Suppressor macrophage treated with lipopolysaccharide for 1 hour (primary cell): ENCODE data around the gene ITGAD.
A peak's percentile ranks its signal among the peaks of the same experiment; 100 is the strongest.

Source experiments
- DNase-seq, 3 donors: peaks; one replicate each; pipeline ENCODE4 v3.0.0-alpha.2; 2020 to 2022

Gene ITGAD

DNA sequence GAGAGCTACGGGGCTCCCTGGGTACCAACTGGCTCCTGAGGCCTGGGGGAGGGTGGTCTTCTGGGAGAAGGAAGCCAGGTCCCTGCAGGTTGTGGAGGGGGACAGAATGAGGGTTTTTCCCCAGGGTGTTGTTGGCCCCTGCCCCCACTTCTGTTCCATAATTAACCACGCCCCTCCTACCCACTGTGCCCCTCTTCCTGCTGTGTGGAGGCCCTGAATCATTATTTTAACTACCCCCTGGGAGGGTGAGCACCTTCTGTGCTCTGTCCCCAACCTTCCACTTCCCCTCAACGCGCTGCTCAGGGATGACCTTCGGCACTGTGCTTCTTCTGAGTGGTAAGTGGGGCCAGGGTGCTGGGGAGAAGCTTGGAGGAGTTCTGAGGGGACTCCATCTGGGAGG is at the start of gene ITGAD:
TSS of gene ITGAD (plus strand) at position 280 of the 400 bp plus-strand sequence. CDS start at position 306, 26 bp downstream.
- DNase-seq = no peak

DNA sequence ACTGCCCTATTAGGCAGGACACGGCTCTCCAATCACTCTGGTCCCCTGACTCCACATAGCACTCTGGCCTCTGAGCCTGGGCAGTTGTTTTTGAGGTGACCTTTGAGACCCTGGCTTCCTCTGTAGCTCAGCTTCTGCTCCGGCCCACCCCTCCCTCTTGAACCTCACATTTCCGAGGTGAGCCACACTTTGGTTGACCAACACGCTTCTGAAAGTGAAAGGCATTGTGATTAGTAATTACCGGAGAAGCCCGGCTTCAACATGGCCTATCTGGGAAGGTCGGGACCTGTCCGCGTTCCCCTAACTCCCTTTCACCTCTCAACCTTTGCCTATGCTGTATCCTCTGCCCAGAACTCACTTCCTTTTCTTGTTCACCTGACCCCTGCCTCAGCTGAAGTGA is 48.4 kb upstream of the ITGAD start:
- DNase-seq = peak; percentile 59 to 71 (median 62)

DNA sequence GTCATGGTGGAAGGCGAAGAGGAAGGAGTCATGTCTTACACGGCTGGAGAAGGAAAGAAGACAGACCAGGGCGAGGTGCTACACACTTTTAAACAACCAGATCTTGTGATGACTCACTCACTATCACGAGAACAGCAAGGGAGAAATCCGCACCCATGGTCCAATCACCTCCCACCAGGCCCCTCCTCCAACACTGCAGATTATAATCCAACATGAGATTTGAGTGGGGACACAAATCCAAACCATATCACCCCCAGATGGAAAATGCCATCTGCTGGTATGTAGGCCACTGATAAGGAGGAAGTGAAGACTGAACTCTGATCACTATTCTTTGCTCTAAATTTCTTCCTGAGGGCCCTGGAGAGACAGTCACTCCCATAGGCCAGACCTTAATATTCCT is 45.7 kb upstream of the ITGAD start:
- DNase-seq = peak in 2 of 3 donors; percentile 51 to 57

DNA sequence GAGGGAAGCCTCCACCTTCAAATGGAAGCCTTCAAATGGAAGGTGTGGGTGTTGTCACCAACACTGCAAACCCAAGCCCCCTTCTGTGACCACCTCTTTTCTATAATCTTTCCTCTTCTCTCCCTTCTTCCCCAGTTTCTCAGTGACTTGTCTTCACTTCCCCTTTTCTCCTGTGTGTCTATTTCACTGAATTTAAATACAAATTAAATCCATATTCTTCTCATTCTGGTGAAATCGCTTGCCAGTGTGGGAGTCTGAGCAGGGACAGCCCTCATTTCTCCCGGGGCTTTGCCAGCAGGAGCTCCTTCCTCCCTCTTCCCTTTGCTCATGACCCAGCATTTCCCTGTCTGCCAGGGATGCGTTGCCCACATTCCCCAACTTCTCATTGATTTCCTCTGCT is 44.6 kb upstream of the ITGAD start:
- peak; percentile 58 to 68 (median 67) for DNase-seq

DNA sequence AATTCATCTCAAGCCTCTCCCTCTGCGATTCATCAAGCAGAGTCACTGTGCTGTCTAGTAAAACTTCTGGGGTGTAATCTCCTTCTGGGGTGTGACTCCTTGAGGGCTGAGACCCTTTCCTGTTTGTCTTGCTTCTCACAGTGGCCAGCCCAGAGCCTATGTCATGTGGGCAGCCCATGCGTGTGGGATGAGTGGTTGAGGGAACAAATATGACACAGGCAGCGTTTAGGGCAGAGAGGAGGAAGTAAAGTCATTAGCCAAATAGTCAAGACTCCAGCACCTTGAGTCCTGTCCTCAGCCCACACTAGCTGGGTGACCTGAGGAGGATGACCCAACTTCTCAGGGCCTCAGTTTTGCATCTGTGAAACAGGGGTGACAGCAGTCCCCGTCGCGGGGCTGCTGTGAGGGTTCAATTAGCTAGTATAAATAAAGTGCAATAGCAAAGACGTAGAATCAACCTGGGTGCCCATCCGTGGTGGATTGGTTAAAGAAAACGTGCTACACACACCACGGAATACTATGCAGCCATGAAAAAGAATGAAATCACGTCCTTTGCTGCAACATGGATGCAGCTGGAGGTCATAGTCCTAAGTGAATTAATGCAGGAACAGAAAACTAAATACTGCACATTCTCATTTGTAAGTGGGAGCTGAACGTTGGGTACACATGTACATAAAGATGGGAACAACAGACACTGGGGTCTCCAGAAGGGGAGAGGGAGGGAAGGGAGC is 42.7 kb upstream of the ITGAD start:
- DNase-seq = peak; percentile 91 to 96 (median 93)

DNA sequence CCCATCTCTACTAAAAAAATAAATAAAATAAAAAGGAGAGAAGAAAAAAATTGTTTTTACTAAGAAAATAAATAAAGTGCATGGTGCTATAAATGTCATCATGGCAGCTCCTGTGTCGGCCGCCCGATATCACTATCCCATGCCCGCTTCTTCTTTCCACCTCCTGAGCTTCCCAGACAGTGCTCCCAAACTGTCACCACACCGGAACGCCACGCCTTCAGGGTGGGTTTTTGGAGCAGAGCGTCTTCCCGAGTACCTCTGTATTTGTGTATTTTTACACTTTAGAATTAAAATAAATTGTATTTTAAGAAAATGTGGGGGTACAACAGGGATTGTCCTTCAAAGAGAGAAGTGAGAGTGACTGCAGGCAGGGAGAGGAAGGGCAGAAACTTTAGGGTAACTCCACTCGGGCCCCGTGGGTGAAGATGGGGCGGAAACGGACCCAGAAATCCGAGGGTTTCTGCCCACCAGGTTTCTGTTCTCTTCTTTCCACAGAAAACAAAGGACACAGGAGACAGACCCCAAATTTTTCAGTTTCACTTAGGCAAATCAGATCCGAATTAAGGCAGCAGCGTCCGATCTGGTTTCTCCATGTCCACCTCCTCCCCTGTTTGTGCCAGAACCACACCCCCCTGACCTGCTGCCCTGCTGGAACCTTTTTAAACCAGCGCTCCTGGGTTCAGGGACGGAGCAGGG is 41.7 kb upstream of the ITGAD start:
- DNase-seq = peak; percentile 92 to 93 (median 93)

DNA sequence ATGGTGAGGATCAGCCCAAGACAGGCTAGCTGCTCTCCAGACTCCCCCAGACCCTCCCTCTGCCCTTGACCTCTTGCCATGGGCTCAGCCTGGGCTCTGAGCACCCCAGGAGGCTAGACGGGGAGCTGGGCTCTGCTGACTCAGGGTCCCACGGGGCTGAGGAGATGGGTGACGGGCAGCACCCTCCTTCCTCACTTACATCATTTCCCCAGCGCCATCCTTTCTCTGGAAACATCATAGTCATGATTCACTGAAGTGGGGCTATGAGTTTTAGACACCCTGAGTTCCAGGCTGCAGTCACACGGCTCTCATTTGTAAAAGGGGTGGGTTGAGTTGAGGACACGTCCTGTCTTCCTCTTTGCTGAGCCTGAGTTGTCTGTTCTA is 41.2 kb upstream of the ITGAD start:
- DNase-seq = peak; percentile 95 to 98 (median 97)

DNA sequence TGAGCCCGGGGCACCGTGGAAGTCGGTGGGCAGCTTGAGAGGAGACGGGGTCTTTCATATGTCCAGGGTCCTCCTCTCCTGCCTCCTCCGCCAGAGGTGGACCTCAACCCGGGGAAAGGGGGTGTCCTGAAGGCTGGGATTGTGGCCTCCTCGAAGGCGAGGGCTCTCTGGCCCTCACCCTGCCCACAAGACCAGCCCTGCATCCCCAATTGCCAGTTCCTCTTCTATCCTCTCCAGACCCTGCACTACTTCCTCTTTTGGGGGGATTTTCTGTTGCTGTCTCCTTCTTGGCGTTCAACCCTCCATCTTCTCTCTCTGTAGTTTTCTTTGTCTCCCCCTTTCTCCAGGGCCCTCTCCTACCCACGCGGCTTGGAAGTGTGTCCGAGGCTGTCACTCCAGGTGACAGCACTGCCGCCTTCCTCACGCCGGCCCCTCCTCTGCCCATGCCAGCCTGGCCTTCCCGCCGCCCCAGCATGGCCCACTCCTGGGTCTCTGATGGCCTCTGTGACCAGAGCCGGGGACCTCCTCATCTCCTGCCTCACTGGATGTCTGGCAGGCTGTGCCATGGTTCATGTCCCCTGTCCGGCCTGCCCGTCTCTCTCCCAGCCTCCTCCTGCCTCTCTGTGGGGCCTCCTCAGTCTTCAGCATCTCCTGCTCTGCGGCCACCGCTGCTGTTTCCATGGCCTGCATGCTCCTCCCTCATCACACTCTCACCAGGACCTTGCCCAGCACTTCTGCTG is 40.6 kb upstream of the ITGAD start:
- peak; percentile 93 to 97 (median 94) for DNase-seq

DNA sequence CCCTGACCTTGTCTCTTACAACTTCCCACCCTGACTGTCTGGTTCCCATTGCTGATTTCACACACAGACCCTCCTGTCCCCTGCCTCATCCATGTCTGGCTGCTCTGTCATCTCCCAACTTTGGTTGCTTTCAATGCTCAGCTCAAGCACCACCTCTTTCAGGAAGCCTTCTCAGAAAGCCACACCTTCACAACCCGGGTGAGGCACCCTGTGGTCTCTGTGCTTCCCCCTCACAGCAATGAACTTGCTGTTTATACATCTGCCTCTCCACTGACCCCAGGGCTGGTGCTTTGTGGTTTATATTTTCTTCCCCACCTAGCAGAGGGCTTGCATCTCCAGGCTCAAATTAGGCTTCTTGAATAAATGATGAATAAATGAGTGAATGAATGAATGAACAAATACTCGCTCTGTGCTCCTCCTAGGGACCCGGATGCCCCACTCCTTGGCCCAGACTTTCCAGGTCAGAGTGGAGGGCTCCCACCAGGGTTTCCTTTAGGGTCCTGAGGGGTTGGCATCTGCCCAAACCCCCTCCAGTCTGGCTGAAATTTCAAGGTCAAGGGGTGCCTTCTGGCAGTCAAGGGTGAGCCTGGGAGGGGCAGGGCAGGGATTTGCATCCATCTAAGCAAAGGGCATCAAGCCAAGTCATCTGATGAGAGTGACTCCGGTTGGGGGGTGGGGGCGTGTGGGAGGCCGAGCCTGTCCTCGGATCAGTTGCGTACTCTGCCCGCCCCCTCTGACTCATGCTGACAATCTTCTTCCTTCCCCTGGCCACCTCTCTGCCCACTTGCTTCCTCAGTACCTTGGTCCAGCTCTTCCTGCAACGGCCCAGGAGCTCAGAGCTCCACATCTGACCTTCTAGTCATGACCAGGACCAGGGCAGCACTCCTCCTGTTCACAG is 38.5 kb upstream of the ITGAD start, which contains the start of gene ITGAX:
TSS of gene ITGAX (plus strand) at position 783 of the 898 bp plus-strand sequence. CDS start at position 862, 79 bp downstream.
- DNase-seq = peak; percentile 97 to 99 (median 98)

DNA sequence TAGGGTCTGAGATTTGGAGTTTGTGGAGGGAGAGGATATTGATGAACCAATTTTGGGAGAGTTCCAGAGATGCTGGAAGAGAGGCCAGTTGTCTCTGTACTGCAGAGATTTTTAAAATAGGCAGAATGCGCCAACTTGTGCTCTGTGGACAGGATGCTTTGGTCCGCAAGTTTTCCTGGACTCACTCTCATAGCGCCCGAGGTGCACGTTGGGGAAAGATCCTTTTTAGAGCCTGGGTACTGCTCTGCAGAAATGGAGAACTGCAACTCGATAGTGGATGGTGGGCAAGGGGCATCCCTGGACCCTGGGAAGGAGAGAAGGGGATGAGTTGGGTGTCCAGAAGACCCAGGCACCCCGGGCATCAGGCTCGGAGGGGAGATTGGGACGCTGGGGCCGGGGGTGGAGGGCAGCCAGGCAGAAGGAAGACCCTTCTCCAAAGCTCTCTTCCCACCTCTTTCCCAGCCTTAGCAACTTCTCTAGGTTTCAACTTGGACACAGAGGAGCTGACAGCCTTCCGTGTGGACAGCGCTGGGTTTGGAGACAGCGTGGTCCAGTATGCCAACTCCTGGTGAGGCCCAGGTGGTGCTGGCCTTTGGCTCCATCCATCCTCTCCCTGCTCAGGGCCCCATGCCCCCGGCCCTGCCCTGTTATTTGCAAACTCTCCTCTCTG is 37.6 kb upstream of the ITGAD start:
- peak in 1 of 3 donors; percentile 42 for DNase-seq

DNA sequence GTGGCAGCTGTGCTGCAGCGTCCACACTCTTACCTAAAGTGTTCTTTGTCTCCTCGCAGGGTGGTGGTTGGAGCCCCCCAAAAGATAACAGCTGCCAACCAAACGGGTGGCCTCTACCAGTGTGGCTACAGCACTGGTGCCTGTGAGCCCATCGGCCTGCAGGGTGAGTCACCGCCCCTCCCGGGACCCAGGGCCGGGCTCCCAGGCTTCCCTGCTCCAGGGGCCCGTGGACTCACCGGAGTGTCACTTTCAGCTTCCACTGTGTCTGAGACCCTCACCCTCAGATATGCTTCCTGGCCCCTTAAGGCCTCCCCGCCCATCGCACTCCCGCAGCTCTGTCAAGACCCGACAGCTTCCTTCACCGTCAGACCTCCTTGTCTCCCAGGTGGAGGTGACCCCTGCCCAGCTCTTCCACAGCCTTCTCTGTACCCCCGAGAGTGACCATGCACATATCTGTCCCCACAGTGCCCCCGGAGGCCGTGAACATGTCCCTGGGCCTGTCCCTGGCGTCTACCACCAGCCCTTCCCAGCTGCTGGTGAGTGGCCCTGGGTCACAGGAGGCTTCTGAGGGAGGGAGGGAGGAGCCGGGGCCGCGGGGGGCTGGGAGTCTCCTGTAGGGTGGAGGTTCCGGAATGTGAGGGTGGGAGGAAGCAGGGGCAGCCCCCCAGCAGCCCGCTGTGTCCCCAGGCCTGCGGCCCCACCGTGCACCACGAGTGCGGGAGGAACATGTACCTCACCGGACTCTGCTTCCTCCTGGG is 36.4 kb upstream of the ITGAD start:
- DNase-seq = peak; percentile 62 to 78 (median 64)

DNA sequence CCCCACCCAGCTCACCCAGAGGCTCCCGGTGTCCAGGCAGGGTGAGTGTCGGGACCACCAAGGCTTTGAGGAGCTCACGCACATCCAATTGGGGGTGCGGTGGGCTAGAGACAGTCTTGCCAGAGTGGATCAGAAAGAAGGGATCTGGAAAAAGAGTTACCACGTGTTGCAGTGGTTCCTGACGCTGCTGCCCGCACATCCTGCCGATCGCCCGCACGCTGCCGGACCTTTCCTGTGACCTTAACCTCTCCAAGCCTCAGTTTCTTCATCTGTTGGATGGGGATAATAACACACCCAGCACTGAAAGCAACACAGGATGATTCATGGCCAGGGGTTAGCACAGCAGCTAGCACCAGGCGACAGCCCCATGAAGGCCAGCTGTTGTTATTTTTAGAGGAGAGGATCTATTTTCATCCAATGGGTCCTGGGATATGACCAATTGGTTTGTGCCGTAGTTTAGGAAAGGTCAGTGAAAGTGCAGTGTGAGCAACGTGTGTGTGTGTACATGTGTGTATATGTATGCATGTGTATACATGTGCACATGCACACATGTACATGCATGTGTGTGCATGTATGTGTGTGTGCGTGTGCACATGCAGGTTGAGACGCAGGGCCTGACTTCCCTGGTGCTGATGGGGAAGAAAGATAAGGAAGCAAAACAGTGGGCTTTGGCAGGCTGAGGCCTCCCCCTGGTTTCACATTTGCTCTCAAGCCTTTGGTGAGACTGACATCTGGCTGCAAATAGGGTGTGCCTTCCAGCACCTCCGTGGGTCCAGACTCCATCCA is 35.6 kb upstream of the ITGAD start:
- DNase-seq = peak in 2 of 3 donors; percentile 51

DNA sequence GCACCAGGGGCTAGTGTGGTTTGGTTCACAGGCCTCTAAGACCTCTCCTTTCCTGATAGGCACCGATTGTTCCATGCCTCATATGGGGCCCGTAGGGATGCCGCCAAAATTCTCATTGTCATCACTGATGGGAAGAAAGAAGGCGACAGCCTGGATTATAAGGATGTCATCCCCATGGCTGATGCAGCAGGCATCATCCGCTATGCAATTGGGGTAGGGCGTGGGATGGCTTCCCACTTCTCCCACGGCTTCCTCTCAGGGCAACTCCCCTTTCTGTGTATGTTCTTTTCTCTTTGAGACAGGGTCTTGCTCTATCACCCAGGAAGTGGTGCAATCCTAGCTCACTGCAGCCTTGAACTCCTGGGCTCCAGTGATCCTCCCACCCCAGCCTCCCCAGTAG is 32.9 kb upstream of the ITGAD start:
- DNase-seq = peak; percentile 83 to 86 (median 85)

DNA sequence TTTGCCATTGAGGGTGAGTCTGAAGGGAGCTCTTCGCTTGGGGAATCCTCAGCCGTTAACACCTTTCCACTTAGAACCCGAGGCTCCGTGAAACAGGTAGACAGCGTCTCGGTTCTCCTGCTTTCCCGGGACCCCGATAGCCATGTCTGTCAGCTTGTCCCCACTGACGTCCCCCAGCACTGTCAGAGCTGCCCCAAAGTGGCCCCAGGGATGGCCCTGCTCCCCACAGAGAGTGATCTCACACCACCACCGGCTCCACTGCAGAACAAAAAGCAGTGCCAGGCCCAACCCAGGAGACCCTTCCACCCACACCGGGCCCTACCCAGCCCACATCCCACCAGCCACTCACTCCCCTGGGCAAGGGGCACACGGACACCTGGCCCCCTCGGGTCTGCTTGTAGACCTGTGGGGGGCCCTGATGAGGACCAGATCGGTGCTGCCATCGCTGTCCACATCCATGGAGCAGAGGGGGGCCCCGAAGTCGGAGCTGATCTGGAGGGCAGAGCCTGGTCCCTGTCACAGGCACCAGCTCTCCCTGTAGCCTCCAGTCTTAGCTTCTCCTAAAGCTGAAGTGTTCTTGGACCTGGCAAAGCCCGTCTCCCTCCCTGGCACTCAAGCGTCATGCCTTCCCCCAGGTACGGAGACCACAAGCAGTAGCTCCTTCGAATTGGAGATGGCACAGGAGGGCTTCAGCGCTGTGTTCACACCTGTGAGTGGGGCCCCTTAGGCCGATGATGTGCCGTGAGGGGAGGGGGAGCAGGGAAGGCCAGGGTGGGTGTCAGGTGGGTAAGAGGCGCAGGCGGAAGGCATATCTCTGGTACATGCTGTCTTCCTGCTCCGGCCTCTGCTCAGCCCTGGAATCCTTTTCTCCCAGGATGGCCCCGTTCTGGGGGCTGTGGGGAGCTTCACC is 31.7 kb upstream of the ITGAD start:
- no peak for DNase-seq

DNA sequence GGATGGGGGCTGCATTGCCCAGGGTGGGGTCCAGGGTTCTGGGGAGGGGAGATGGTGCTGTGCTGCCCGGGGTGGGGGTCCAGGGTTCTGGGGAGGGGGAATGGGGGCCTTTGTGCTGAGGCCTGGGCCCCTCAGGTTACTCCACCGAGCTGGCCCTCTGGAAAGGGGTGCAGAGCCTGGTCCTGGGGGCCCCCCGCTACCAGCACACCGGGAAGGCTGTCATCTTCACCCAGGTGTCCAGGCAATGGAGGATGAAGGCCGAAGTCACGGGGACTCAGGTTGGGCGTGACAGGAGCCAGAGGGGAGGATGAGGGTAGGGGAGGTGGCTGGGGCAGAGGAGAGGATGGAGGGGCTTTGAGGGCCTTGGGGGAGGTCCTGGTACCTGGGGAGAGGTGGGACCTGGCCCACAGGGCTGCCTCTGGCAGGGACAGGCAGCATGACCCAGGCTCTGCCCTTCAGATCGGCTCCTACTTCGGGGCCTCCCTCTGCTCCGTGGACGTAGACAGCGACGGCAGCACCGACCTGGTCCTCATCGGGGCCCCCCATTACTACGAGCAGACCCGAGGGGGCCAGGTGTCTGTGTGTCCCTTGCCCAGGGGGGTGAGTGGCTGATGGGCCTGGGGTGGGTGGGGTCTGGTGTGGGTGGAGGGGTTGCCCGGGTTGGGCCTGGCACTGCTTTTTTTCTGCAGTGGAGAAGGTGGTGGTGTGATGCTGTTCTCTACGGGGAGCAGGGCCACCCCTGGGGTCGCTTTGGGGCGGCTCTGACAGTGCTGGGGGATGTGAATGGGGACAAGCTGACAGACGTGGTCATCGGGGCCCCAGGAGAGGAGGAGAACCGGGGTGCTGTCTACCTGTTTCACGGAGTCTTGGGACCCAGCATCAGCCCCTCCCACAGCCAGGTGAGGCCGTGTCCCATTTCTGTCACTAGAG is 30.4 kb upstream of the ITGAD start:
- DNase-seq = no peak

DNA sequence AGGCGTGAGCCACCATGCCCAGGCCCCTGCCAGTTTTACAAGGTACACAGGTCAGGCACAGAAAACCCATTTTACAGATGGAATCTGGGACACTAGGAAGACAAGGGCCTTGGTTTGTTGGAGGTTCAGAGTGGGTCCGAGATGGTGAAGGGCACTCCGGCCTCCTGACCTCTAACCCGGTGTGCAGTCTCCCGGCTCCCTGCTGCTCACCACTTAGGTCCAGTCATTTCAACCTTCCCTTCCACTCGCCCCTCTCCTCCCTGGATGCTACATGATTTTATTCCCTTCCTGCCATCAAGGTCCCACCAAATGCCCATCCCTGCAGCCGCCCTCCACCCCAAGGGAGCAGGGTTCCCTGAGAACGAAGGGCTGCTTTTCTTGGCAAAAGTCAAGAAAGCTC is 29.4 kb upstream of the ITGAD start:
- DNase-seq = no peak

DNA sequence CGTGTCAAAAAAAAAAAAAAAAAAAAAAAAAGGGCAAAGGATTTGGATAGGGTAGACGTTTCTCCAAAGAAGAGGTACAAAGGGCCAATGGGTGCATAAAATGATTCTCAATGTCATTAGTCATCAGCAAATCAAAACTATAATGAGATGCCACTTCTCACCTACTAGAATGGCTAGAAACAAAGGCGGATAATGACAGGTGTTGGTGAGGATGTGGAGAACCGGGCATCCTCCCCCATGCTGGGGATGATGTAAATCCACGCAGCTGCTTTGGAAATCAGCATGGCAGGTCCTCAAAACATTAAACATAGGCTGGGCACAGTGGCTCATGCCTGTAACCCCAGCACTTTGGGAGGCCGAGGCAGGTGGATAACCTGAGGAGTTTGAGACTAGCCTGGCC is 28.7 kb upstream of the ITGAD start:
- DNase-seq = no peak
